NCI-H187 (cell line): ENCODE results near the gene PYGO1.
"Not testable (repeated sequence)": the region's sequence is repeated elsewhere in the genome, so short reads cannot be mapped to it uniquely, and the experiment has no call there.

ENCODE experiments used
- DNase-seq, 2 experiments: peaks; one replicate each; lab custom pipeline; 2025; lab: John Stamatoyannopoulos, UW

The PYGO1 gene

GRCh38 chr15:55505407-55505806 is 82.7 kb downstream of the PYGO1 start:
- DNase-seq, result not testable (repeated sequence)

DNA sequence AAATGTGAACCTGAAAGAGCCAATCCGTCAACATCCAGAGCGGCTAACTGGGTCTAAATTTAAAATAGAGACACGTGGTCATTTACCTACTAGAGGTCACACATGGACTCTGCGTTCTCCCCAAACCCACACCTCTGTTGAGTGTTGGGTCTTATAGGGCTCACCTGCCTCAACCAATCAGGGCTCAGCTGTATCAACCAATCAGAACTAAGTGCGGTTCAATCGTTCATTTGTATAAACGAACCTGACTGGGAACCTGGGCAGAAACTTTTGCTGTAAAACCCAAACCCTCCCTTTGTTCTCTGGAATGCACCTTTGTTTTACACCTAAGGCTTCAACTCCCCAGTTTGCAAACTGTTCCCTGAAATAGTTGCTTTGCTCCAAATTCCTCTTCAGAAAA is 89.0 kb downstream of the PYGO1 start:
- DNase-seq, result no peak

- peak in 1 of 2 experiments; percentile 58 for DNase-seq
These were observed 89.8 kb downstream of the PYGO1 start for GRCh38 chr15:55498109-55498938.

- no peak for DNase-seq
These were observed 91.4 kb downstream of the PYGO1 start for GRCh38 chr15:55496716-55497115.

DNA sequence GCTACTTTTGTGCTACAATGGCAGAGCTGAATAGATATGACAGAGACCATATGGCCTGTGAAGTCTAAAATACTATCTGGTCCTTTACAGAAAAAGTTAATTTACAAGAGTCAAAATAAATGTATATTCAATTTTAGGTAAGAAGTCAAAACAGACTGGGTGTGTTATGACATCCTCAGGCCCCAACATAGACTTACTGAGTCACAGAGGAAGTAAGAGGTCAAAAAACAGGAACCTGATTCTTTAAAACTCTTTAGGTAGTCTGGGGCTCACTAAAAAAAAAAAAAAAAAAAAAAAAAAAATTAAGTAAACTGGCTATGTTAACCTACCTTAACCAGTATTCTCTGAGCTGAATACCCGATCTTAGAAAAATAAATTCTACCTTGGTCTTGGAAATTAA is 93.2 kb downstream of the PYGO1 start:
- no peak for DNase-seq

DNA sequence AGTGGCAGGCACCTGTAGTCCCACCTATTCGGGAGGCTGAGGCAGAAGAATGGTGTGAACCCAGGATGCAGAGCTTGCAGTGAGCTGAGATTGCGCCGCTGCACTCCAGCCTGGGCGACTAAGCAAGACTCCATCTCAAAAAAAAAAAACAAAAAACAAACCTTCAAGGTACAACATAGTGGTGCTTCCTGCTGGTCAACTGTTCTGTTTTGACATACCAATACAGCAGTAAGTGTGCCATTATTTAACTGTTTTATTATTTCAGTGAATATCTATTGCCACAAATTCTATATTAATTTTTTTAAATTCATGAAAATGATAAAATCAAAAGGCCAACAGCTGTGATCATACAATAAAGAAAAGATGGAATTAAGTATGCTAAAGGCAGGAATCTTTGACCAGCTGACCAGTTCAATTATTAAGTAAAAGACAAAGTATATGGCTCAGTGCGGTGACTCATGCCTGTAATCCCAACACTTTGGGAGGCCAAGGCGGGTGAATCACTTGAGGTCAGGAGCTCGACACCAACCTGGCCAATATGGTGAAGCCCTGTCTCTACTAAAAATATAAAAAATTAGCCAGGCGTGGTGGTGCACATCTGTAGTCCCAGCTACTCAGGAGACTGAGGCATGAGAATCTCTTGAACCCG is 99.1 kb downstream of the PYGO1 start:
- not testable (repeated sequence) for DNase-seq
